IgD-negative memory B cell (primary cell): ENCODE measurements around the gene ZDHHC8. TPM values are rescaled to one million over a fixed set of nuclear protein-coding genes. Genes with fewer than 3 reads are reported as not detected.

Experiments
- polyA plus RNA-seq: library from polyadenylated mRNA; unstranded; fragments of 300-500 nt; fragmentation: Illumina TruSeq; gene quantifications from one replicate; pipeline ENCODE4 v1.2.3, GENCODE V29; 2021

The ZDHHC8 gene
- polyA plus RNA-seq, 1 donor from 2014 or later: 4.2 TPM

Other genes with a start within 250 kb of the ZDHHC8 start
- gene COMT, start 190.0 kb upstream of the ZDHHC8 start, polyA plus RNA-seq: 85.3 TPM
- gene TXNRD2, start 190.0 kb upstream of the ZDHHC8 start, polyA plus RNA-seq: 17.3 TPM
- 0.16 TPM for gene ARVCF, start 115.0 kb upstream of the ZDHHC8 start, polyA plus RNA-seq
- 44.5 TPM for gene TANGO2, start 110.7 kb upstream of the ZDHHC8 start, polyA plus RNA-seq
- gene DGCR8, start 51.6 kb upstream of the ZDHHC8 start, polyA plus RNA-seq: 4.8 TPM
- gene RANBP1, start 15.7 kb upstream of the ZDHHC8 start, polyA plus RNA-seq: 110 TPM
- 33.7 TPM for gene TRMT2A, start 14.6 kb upstream of the ZDHHC8 start, polyA plus RNA-seq
- not detected for gene CCDC188, start 19.3 kb downstream of the ZDHHC8 start, polyA plus RNA-seq
- gene RTN4R, start 136.5 kb downstream of the ZDHHC8 start, polyA plus RNA-seq: not detected
- gene DGCR6L, start 188.3 kb downstream of the ZDHHC8 start, polyA plus RNA-seq: 63.5 TPM